Stimulated activated CD4-positive, alpha-beta T cell treated with anti-CD3 and anti-CD28 coated beads, TNF-alpha, amount 100 ng/mL, for 24 hours (primary cell): ENCODE data around the gene RBX1.

Experiments
- DNase-seq, 3 experiments: peaks; one replicate each; pipeline ENCODE4 v3.0.0-alpha.2; 2020; ENCODE audit warnings: low read depth in 3 of 3

The RBX1 gene

DNA sequence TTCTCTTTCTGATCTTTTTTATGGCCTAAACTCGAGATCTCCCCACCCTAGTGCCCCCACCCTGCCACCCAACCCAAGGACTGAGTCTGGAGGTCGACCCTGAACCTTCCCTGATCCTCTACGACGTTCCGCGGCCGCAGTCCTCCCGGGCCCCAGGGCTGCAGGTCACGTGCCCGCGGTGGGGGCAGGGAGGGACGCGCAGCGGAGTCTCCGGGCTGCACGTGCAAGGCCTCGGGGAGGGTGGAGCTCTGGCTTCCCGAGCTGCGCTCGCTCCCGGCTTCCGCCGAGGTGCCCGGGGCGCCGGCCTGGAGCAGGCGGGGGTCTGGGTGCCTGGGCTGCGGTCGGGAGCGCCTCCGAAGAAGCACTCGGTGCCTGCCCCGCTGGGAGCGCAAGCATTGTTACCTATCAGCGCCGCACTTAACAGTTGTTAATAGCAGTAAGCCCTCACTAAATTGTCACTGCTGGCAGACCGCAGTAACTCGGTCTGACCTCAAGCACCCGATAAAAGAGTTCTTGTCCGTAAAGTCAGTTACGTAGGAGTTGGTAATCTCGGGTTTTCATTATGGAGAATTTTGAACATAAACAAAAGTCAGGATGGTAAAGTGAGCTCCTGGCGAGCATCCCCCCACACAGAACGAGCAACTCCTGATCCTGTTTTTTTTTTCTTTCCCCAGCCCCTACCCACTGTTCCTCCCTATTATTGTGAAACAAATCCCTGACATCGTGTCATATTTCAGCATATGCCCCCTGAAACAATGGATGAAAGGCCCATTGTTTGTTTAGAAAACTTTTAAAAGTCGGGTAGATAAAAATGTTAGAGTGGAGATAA lies 71.5 kb downstream of the RBX1 start:
- DNase-seq: peak; percentile 66 to 86 (median 71)
